K562 (cell line): ENCODE data around the gene TRIM40. TPM values are rescaled to one million over a fixed set of nuclear protein-coding genes. Genes with fewer than 3 reads are reported as not detected.
A peak's percentile ranks its signal among the peaks of the same experiment; 100 is the strongest.

Experiments used
- ARID1B ChIP-seq: fragments of 450-650 bp; IDR thresholded peaks from 2 replicates; pipeline ENCODE4 v1.6.1; 2016; ENCODE audit warnings: antibody characterized with exemption, mild to moderate bottlenecking, inconsistent platforms
- CTBP1 ChIP-seq: fragments of 450-650 bp; IDR thresholded peaks from 2 replicates; pipeline ENCODE4 v1.6.1; 2016; ENCODE audit warnings: borderline replicate concordance
- ETV6 ChIP-seq, 3 experiments: fragments of 150-350 bp in 1 of 3; sonication (generic) in 1 of 3; formaldehyde crosslinking in 1 of 3; IDR thresholded peaks; 2 replicates each; pipeline versions ENCODE4 v1.6.1 to v1.8.0; 2014 to 2022; ENCODE audit warnings: borderline replicate concordance in 2 of 3, low read depth in 2 of 3, antibody characterized with exemption in 1 of 3, low read length in 1 of 3, mild to moderate bottlenecking in 1 of 3, missing genetic modification reagents in 1 of 3
- HNRNPL ChIP-seq: fragments of 200-400 bp; formaldehyde crosslinking; IDR thresholded peaks from 2 replicates; pipeline ENCODE4 v1.6.1; 2017; ENCODE audit warnings: low read depth, mild to moderate bottlenecking, low read length
- KLF1 ChIP-seq: fragments of 450-650 bp; IDR thresholded peaks from 2 replicates; pipeline ENCODE4 v1.6.1; 2016; ENCODE audit warnings: missing genetic modification characterization, missing compliant biosample characterization
- LEF1 ChIP-seq: fragments of 450-650 bp; IDR thresholded peaks from 2 replicates; pipeline ENCODE4 v1.6.1; 2016; ENCODE audit warnings: mild to moderate bottlenecking
- MBD2 ChIP-seq: sonication (generic); IDR thresholded peaks from 2 replicates; pipeline ENCODE4 v1.6.1; 2016; ENCODE audit warnings: low read depth, borderline replicate concordance
- MEIS2 ChIP-seq: fragments of 450-650 bp; IDR thresholded peaks from 2 replicates; pipeline ENCODE4 v1.6.1; 2014; ENCODE audit warnings: mild to moderate bottlenecking; ENCODE audit not compliant: partially characterized antibody
- NCOA6 ChIP-seq: fragments of 450-650 bp; IDR thresholded peaks from 2 replicates; pipeline ENCODE4 v1.6.1; 2017; ENCODE audit warnings: mild to moderate bottlenecking
- NFIX ChIP-seq: fragments of 250-450 bp; sonication (Bioruptor Pico); IDR thresholded peaks from 2 replicates; pipeline ENCODE4 v1.4.0; 2020; ENCODE audit warnings: low read depth, mild to moderate bottlenecking, moderate library complexity
- NR2C1 ChIP-seq, 2 experiments: fragments of 450-650 bp; IDR thresholded peaks; 2 replicates each; pipeline ENCODE4 v1.6.1; 2017; ENCODE audit warnings: mild to moderate bottlenecking in 2 of 2, antibody characterized with exemption in 1 of 2, inconsistent platforms in 1 of 2, missing compliant biosample characterization in 1 of 2, missing genetic modification characterization in 1 of 2
- PML ChIP-seq: IDR thresholded peaks from 2 replicates; pipeline ENCODE4 v1.6.1; 2012; ENCODE audit warnings: low read length, inconsistent platforms
- SMAD1 ChIP-seq: fragments of 150-350 bp; IDR thresholded peaks from 2 replicates; pipeline ENCODE4 v1.6.1; 2014; ENCODE audit warnings: low read length, low read depth; ENCODE audit not compliant: partially characterized antibody
- SMARCA4 ChIP-seq: fragments of 450-650 bp; IDR thresholded peaks from 2 replicates; pipeline ENCODE4 v1.6.1; 2016
- SMARCB1 ChIP-seq: IDR thresholded peaks from 2 replicates; pipeline ENCODE4 v1.6.1; 2011; ENCODE audit warnings: improper control_type of control experiment, low read depth; ENCODE audit not compliant: insufficient read length
- TAF7 ChIP-seq: fragments of 450-650 bp; IDR thresholded peaks from 2 replicates; pipeline ENCODE4 v1.6.1; 2016; ENCODE audit warnings: missing genetic modification characterization, missing compliant biosample characterization
- ZBTB17 ChIP-seq: fragments of 450-650 bp; formaldehyde crosslinking; IDR thresholded peaks from 2 replicates; pipeline ENCODE4 v1.4.0; 2020; ENCODE audit warnings: mild to moderate bottlenecking
- ZNF184 ChIP-seq: sonication (generic); formaldehyde crosslinking; IDR thresholded peaks from 2 replicates; pipeline ENCODE4 v1.5.0; 2020; ENCODE audit warnings: missing genetic modification reagents
- ZNF75A ChIP-seq: fragments of 450-650 bp; formaldehyde crosslinking; IDR thresholded peaks from 2 replicates; pipeline ENCODE4 v1.4.0; 2020; ENCODE audit warnings: mild to moderate bottlenecking
- ZNF778 ChIP-seq: fragments of 450-650 bp; formaldehyde crosslinking; IDR thresholded peaks from 2 replicates; pipeline ENCODE4 v1.4.0; 2020; ENCODE audit warnings: mild to moderate bottlenecking, moderate library complexity
- polyA plus RNA-seq, 8 experiments: library from polyadenylated mRNA; depleted of rRNA in 4 of 8; stranded (reverse) in 5 of 8; unstranded in 3 of 8; fragments of >200 nt; fragmentation: Nextera tagmentation in 2 of 8; fragmentation: Illumina TruSeq in 1 of 8; extraction: Ambion mirVana in 2 of 8; extraction: Trizol in 1 of 8; gene quantifications; 2 replicates each; pipeline versions ENCODE4 v1.2.1 to v1.2.3, GENCODE V29; 2011 to 2014; ENCODE audit warnings: inconsistent platforms in 1 of 8, missing spikeins in 1 of 8
- total RNA-seq, 7 experiments: library from RNA; depleted of rRNA in 6 of 7; stranded (reverse); fragments of >200 nt in 6 of 7; fragmentation: Illumina TruSeq in 2 of 7; extraction: Trizol in 2 of 7; gene quantifications; 2 replicates each; pipeline versions ENCODE4 v1.2.1 to v1.2.3, GENCODE V29; 2011 to 2021; ENCODE audit warnings: low replicate concordance in 1 of 7
- TF ChIP-seq, protein P1 (sequence below): fragments of 250-450 bp; sonication (Bioruptor Pico); IDR thresholded peaks from 2 replicates; pipeline ENCODE4 v1.8.0; 2021; ENCODE audit warnings: moderate library complexity, mild to moderate bottlenecking, inconsistent platforms
- TF ChIP-seq, protein P2 (sequence below): fragments of 250-450 bp; sonication (Bioruptor Pico); IDR thresholded peaks from 2 replicates; pipeline ENCODE4 v1.9.0; 2021; ENCODE audit warnings: mild to moderate bottlenecking
- TF ChIP-seq, protein P3 (sequence below): fragments of 250-450 bp; sonication (Bioruptor Pico); IDR thresholded peaks from 2 replicates; pipeline ENCODE4 v1.8.0; 2022; ENCODE audit warnings: inconsistent platforms, mild to moderate bottlenecking, moderate library complexity, borderline replicate concordance
- TF ChIP-seq, protein P4 (sequence below): fragments of 200-800 bp; sonication (Bioruptor generic); IDR thresholded peaks from 2 replicates; pipeline ENCODE4 v1.6.1; 2017; ENCODE audit warnings: missing genetic modification characterization, missing compliant biosample characterization
- TF ChIP-seq, protein P5 (sequence below): fragments of 450-650 bp; IDR thresholded peaks from 2 replicates; pipeline ENCODE4 v1.6.1; 2016; ENCODE audit warnings: antibody characterized with exemption

The TRIM40 gene
- total and polyA plus RNA-seq, 9 of the 15 experiments (the other 6 are each of a cell fraction or from before 2014, with no cell fraction given): 0.04 to 0.08 TPM; not detected in 7

DNA sequence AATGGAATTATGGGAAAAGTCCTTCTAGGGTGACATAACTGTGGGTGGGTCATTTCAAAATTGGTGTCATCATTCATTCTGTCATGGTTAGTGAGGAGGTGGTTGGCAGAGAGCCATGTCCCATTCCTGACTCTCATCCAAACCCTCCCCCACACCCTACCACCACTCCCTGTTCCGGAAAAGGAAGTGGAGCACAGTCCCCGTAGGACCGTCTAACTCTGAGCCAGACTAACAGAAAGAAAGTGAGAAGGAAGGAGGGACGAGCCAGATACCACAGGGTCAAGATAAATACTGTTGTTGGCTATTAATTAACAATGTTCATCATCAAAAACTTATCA lies 20.3 kb downstream of the TRIM40 start (continued):
- peak; percentile 18; the same call in 1 of the 2 replicates for TF ChIP-seq NFIX (CRISPR knock-in tag)
- TF ChIP-seq MBD2: no peak
- TF ChIP-seq PML: no peak
- TF ChIP-seq ARID1B: peak; percentile 30; the same call in 1 of the 2 replicates
- TF ChIP-seq TAF7 (tag): no peak
- TF ChIP-seq HNRNPL: no peak
- TF ChIP-seq, protein P1, sequence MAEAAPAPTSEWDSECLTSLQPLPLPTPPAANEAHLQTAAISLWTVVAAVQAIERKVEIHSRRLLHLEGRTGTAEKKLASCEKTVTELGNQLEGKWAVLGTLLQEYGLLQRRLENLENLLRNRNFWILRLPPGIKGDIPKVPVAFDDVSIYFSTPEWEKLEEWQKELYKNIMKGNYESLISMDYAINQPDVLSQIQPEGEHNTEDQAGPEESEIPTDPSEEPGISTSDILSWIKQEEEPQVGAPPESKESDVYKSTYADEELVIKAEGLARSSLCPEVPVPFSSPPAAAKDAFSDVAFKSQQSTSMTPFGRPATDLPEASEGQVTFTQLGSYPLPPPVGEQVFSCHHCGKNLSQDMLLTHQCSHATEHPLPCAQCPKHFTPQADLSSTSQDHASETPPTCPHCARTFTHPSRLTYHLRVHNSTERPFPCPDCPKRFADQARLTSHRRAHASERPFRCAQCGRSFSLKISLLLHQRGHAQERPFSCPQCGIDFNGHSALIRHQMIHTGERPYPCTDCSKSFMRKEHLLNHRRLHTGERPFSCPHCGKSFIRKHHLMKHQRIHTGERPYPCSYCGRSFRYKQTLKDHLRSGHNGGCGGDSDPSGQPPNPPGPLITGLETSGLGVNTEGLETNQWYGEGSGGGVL: no peak
- TF ChIP-seq CTBP1: 0 out of 2 replicates have a peak, but pooled peaks have one; percentile 29
- TF ChIP-seq LEF1: peak; percentile 35; the same call in 1 of the 2 replicates
- no peak for TF ChIP-seq SMARCA4
- TF ChIP-seq, protein P2, sequence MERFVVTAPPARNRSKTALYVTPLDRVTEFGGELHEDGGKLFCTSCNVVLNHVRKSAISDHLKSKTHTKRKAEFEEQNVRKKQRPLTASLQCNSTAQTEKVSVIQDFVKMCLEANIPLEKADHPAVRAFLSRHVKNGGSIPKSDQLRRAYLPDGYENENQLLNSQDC (CRISPR knock-in tag): no peak
- TF ChIP-seq NCOA6: no peak
- no peak for TF ChIP-seq ZNF778
- peak; percentile 65 for TF ChIP-seq SMAD1
- no peak for TF ChIP-seq SMARCB1
- TF ChIP-seq, protein P3, sequence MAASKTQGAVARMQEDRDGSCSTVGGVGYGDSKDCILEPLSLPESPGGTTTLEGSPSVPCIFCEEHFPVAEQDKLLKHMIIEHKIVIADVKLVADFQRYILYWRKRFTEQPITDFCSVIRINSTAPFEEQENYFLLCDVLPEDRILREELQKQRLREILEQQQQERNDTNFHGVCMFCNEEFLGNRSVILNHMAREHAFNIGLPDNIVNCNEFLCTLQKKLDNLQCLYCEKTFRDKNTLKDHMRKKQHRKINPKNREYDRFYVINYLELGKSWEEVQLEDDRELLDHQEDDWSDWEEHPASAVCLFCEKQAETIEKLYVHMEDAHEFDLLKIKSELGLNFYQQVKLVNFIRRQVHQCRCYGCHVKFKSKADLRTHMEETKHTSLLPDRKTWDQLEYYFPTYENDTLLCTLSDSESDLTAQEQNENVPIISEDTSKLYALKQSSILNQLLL (CRISPR knock-in tag): no peak
- TF ChIP-seq ETV6 (IDR thresholded peaks at IDR 0.05; ENCODE audit: borderline replicate concordance in 1 of 2, low read depth in 2 of 2, low read length in 1 of 2): peak in 1 of 2 experiments; percentile 32; a peak in 1 of 4 replicates
- TF ChIP-seq ETV6 (CRISPR knock-in tag; IDR thresholded peaks at IDR 0.05; ENCODE audit: borderline replicate concordance): no peak
- no peak for TF ChIP-seq ZBTB17 (CRISPR knock-in tag)
- no peak for TF ChIP-seq ZNF75A (CRISPR knock-in tag)
- TF ChIP-seq ZNF184 (CRISPR knock-in tag): no peak
- TF ChIP-seq, protein P4, sequence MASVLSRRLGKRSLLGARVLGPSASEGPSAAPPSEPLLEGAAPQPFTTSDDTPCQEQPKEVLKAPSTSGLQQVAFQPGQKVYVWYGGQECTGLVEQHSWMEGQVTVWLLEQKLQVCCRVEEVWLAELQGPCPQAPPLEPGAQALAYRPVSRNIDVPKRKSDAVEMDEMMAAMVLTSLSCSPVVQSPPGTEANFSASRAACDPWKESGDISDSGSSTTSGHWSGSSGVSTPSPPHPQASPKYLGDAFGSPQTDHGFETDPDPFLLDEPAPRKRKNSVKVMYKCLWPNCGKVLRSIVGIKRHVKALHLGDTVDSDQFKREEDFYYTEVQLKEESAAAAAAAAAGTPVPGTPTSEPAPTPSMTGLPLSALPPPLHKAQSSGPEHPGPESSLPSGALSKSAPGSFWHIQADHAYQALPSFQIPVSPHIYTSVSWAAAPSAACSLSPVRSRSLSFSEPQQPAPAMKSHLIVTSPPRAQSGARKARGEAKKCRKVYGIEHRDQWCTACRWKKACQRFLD: peak; percentile 42; the same call in 1 of the 2 replicates
- TF ChIP-seq NR2C1 (IDR thresholded peaks at IDR 0.05): no peak
- TF ChIP-seq NR2C1 (tag; IDR thresholded peaks at IDR 0.05): 0 out of 2 replicates have a peak, but pooled peaks have one; percentile 41
- TF ChIP-seq, protein P5, sequence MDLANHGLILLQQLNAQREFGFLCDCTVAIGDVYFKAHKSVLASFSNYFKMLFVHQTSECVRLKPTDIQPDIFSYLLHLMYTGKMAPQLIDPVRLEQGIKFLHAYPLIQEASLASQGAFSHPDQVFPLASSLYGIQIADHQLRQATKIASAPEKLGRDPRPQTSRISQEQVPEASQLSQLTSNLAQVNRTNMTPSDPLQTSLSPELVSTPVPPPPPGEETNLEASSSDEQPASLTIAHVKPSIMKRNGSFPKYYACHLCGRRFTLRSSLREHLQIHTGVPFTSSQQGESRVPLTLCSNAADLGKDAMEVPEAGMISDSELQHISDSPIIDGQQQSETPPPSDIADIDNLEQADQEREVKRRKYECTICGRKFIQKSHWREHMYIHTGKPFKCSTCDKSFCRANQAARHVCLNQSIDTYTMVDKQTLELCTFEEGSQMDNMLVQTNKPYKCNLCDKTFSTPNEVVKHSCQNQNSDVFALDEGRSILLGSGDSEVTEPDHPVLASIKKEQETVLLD: no peak
- no peak for TF ChIP-seq KLF1 (tag)
- TF ChIP-seq MEIS2: peak; percentile 99
